Right renal cortex interstitium (tissue), 3 donors: ENCODE results near the gene IZUMO4. TPM values are rescaled to one million over a fixed set of nuclear protein-coding genes. Genes with fewer than 3 reads are reported as not detected.

Experiments used
- DNase-seq, 3 donors: peaks; one replicate each; pipeline ENCODE4 v3.0.0-alpha.2; 2013; ENCODE audit warnings: low read depth in 3 of 3, low spot score in 2 of 3
- polyA plus RNA-seq, 3 donors: library from polyadenylated mRNA; unstranded; fragments of 120-200 nt; gene quantifications; one replicate each; pipeline ENCODE4 v1.2.1, GENCODE V29; 2013; ENCODE audit not compliant: insufficient read length in 3 of 3

IZUMO4 gene
- polyA plus RNA-seq, 3 donors = 3.6 to 6.1 (median 5.7) TPM

DNA sequence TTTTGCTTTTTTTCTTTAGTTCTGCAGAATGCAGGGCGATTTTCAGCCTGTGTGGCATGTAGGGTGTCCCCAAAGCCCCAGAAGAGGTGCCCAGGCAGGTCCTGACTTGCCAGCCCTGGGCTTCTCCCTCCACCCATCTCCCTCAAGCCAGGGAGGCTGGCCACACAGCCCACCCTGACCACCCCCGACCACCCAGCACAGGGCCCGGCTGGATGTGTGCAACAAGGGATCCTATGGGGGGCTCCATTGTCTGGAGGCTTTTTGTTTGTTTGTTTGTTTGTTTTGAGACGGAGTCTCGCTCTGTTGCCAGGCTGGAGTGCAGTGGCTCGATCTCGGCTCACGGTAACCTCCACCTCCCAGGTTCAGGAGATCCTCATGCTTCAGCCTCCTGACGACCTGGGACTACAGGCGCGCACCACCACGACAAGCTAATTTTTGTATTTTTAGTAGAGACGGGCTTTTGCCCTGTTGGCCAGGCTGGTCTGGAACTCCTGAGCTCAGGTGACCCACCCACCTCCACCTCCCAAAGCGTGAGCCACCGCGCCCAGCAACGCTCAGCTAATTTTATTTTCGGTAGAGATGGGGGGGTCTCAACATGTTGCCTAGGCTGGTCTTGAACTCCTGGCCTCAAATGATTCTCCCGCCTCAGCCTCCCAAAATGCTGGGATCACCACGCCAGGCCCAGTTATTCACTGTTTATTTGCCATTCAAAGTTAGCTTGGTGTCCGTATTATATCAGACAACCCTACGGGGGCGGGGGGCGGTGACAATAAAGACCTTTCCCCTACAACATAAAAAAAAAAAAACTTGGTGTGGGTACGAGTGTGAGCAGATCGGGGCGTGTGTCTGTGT, 37.9 kb upstream of the IZUMO4 start:
- no peak for DNase-seq

DNA sequence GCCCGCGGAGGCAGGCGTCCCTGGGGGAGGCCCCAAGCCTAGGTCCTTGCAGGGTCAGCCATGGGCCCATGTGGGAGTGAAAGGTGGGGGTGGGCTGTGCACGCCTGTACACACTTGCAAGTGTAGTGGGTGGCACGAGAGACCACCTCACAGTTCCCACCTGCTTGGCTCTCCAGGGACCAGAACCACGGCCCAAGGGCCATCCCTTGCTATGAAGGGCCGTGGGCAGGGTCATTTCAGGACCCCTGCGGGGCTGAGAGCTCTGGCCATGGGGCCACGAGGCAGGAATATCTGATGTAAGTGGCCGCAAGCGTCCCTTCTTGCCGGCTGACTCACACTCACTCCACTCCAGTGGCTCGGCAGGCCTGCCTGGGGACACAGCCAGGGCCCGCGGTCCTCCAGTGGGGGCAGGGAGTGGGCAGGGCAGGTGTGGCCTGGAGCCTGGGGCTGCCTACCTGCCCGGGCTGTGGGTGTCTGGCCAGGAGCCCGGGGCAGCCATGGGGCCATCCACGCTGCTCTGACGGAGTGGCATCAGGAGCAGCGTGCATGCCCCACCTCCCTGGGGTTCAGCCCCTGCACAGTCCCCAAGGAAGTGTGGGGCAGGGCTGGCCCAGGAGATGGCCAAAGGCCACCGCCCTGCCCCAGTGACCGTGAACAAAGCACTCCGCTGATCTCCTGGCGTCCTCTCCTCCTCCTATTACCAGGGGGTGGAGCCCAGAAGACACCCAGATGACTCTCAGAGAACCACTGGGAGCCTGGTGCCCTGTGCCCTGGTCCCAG, 37.1 kb upstream of the IZUMO4 start:
- no peak for DNase-seq

DNA sequence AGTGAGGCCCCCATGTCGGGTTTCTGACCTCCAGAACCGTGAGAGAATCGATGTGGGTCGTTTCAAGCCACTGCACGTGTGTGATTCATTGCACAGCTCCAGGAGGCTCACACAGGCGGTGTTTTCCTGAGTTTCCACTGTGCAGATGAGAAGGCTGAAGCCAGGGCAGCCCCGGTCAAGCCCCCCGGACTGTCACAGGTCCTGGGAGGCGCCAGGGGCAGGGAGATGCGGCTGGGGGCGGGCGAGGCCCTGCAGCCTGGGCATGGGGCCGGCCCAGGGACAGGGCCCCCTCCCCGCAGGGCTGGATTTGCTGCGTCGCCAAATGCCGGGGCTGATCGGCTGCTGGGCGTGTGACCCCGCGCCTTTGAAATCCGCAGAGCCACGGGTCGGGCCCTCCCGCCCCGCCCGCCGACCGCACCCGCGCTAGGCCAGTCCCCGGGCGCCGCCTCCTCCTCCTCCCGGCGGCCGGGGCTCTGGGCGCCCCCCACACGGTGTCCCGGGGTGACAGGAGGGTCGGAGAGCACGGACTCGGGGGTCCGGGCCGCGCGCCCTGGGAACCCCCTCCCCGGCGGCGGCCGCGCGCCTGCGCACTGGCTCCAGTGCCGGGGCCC, 35.7 kb upstream of the IZUMO4 start:
- no peak for DNase-seq

DNA sequence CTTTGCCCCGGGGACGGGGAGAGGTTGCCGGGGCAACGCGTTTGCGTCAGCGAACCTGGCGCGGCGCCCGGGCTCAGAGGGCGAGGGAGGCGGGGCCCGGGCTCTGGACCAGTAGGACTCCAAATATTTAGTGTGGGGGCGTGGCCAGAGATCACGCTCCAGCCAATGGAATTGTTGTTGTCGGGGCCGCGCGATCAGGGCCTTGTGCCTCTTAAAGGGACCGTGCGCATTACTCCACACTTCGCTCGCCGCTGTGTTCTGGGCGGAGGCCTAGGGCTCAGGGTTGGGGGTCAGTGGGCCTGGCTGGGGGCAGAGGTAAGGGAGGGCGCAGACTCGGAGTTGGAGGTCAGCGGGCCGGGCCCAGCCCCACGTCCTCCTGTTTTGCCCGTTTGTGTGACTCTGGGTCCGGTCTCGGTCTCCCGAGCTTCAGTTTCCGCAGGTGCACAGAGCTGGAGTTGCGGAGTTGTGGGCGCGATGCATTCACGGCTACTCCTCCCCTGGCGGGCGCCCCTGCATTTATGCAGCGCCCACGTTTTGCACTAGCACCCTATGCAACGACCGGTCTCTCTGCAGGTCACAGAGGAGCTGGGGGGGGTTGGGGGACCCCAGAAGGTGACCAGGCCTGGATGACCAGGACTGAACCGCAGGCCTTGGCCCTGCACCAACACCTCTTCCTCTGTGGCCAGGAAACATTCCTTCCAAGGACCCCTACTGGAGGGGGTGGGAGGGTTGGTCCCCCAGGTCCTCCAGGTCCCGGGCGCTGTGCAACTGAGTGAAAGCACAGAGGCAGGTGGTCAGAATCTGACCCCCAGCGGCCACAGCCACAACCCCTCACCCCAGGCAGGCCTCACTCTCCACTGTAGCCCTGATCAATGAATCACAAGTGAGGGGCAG, 35.0 kb upstream of the IZUMO4 start:
- peak; percentile 91 to 97 (median 97) for DNase-seq

- no peak for DNase-seq
Observed at GRCh38 chr19:2062389-2062729, 34.4 kb upstream of the IZUMO4 start.

DNA sequence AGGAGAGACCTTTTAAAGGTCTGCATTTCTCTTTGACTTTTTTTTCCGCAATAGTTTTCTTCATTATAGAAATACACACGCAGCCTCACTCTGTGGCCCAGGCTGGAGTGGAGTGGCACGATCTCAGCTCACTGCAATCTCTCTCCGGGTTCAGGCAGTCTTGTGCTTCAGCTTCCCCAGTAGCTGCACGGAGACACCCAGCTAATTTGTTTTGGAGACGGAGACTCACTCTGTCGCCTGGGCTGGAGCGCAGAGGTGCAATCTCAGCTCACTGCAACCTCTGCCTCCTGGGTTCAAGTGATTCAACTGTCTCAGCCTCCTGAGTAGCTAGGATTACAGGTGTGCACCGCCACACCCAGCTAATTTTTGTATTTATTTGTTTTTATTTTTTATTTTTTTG, 33.9 kb upstream of the IZUMO4 start:
- no peak for DNase-seq

- DNase-seq = no peak
Observed at GRCh38 chr19:2063824-2064223, 32.9 kb upstream of the IZUMO4 start.

DNA sequence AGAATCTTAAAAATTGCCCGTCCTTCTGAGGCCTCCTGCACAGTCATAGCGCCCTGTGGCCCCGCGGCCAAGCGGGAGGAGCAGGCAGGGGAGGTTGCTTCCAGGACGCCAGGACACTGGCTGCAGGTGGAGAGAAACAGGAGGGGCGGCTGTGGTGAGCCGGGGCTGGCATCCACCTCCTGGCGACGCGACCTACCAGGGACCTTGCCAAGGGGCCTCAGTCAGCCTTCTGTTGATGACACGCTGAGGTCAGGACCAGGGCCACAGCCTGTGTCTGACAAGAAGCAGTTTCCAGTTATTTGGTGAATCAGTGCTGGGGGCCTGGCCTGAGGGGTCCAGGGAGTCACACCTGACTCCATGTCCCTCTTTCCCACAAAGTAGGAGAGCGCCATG, 32.3 kb upstream of the IZUMO4 start:
- no peak for DNase-seq

DNA sequence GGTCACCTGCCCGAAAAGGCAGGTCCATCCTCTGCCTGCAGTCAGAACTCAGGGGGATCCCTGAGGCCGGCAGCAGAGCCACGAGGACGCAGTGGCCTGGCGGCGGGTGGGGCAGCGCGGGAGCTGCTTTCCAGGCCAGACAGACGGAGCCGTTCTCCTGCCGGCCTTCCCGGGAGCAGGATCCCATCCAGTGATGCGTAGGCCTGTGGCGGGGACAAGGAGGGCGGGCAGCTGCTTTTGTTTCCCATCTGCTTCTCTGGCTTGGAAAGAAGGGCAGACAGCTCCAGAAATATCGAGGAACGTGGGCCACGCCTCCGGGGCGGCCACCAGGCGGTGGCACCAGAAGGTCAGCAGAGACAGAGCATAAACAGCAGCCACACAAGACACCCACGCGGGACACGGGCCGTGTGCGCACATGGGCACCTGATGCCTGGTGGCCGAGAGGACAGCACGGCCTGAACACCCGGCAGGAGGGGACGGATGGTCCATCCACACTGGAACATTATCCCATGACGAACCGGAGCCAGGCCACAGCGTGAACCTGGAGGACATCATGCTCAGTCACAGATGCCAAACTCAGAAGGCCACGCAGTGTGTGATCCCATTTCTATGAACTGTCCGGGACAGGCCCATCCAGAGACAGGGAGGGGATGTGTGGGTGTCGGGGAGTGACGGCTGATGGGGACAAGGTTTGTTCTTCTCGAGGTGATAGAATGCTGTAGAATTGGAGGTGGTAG, 31.8 kb upstream of the IZUMO4 start:
- no peak for DNase-seq

DNA sequence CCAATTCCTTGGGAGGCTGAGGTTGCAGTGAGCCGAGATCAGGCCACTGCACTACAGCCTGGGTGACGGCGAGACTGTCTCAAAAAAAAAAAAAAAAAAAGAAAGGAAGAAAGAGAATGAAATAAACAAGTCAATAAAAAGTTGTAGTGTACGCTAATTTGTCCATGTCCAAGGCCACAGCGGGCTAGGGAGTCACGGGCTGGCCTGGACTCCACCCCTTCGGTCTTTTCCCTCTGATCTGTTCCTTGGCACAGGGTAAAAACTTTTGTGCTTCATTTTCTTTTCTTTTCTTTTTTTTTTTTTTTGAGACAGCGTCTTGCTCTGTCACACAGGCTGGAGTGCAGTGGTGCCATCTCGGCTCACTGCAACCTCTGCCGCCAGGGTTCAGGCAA, 26.3 kb upstream of the IZUMO4 start:
- no peak for DNase-seq

DNA sequence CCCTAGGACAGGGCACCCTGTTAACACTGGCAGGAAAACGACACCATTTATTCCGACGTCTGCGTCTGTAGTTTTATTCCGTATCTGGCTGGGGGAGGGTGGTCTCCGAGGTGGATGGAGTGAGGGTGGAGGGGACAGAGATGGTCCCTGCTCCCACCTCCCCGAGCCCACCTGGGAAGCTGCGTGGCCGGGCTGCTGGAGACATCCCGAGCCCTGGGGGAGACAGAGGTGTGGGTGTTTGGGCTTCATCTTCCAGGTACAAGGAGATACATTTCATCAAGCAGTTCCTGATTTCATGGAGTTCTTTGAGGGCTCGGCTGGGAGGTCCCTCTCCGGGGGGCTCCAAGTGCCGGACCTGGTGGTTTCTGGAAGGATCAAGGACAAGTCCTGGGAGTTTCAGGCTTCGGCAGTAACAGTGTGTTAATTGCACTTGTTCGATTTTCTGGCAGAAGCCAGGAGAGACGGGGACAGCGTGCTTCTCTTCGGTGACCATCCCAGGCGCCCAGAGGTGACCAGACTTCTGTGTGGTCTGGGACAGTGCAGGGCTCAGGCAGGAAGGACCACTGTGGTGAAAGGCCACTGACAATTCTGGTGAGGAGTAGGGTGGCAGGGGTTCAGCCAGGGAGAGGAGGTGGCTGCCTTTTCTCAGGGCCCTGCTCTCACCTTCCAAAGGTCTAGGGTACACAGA, 25.6 kb upstream of the IZUMO4 start:
- no peak for DNase-seq

DNA sequence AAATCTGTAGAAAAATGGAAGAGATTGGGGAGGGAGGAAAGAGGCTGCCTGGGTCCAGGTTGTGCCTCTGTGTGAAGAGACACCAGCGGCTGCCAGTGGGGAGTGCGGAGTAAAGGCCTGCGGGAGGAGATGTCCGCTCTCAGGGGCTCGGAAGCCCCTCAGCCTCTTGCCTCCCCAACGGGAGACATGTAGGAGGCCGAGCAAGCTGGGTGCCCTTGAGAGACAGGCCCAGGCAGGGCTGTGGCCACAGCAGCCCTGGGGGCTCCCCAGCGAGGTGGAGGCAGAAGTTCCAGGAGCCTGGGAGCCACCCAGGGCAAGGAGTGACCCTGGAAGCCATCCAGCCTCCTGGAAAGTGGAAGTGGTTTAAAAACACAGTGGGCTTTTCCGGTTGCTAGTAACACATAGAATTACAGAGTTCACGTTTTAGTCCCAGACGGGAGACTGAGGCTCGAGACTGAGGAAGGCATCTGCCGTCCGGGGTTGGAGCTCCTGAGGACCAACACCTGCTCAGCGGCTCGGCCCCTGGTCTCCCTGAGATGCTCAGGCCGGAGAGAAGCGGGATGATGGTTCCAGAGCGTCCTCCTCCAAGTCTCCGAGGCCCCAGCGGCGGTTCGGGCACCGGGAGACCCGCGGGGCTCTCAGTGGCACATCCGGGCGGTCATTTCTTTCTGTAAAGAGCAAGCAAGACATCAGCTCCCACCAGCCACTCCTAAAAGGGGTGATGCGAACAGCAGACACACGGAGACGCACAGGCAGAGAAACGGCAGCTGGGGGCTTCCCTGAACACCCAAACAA, 23.8 kb upstream of the IZUMO4 start:
- DNase-seq = no peak

GRCh38 chr19:2076526-2076944, 20.2 kb upstream of the IZUMO4 start:
- no peak for DNase-seq

GRCh38 chr19:2077398-2077797, 19.3 kb upstream of the IZUMO4 start:
- DNase-seq = no peak

- DNase-seq = no peak
Observed at GRCh38 chr19:2077833-2078619, 18.7 kb upstream of the IZUMO4 start.

- DNase-seq = no peak
Observed at GRCh38 chr19:2079076-2079864, 17.4 kb upstream of the IZUMO4 start.

DNA sequence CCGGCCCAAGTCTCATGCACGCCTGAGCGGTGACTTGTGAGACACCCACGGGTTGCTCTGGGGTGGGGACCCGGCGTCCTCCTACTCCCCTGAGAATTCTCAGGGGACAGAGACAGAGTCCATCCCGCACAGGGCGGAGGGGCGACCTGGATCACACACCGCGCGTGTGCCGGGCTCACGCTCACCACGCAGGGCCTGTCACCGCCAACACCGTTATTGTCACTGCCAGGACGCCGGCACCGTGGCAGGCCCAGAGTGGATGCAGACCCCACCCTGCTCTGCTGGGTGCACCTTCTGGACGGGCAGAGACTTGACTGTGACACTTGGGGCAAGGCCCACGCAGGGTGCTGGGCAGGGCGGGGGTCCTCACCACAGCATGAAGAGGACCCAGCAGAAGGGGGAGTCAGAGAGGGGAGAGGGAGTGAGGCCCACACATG, 16.8 kb upstream of the IZUMO4 start:
- no peak for DNase-seq
